ENCODE data around the gene ZMYM1.

The ZMYM1 gene

GRCh38 chr1:35058988-35059387, 20.2 kb upstream of the ZMYM1 start:
- TF ChIP-seq EZH2phosphoT487 (conservative IDR thresholded peaks at IDR 0.05; ENCODE audit: low read length) (no peak), CTCF (IDR thresholded peaks at IDR 0.05; ENCODE audit: insufficient read depth, low read length, poor library complexity, severe bottlenecking) (no peak)
- H3K9me2 ChIP-seq (replicated peaks; ENCODE audit: insufficient read depth, low read length) = no peaks in the 10 kb centered on the region
- no peak overlapping the region for H2AFZ ChIP-seq (ENCODE audit: low read depth, low read length, severe bottlenecking)
- no peaks in the 10 kb centered on the region for H3F3A ChIP-seq (ENCODE audit: insufficient read depth)
- no peak overlapping the region for H3K27ac ChIP-seq (ENCODE audit: low read depth, low read length)
- no peaks in the 10 kb centered on the region for H4K20me1 ChIP-seq (ENCODE audit: low read depth, low read length)
- no peaks in the 10 kb centered on the region for H3K9me3 ChIP-seq (ENCODE audit: insufficient read depth, low read length)
- no peak overlapping the region for H3K4me2 ChIP-seq (ENCODE audit: low read depth, low read length, poor library complexity, severe bottlenecking)
- no peak overlapping the region for H3K4me3 ChIP-seq (ENCODE audit: insufficient read depth, low read length, poor library complexity, severe bottlenecking)
- H3K27me3 ChIP-seq (ENCODE audit: low read length) = no peaks in the 10 kb centered on the region
- H3K36me3 ChIP-seq (ENCODE audit: low read length) = no peaks in the 10 kb centered on the region
- H3K9ac ChIP-seq (ENCODE audit: low read length) = no peak overlapping the region
- no peaks in the 10 kb centered on the region for H3K79me2 ChIP-seq (ENCODE audit: insufficient read depth, low read length)

GRCh38 chr1:35062518-35063196, 16.5 kb upstream of the ZMYM1 start:
- Histone ChIP-seq H3K36me3 (ENCODE audit: low read length) (no peaks in the 10 kb centered on the region), H4K20me1 (ENCODE audit: low read depth, low read length) (no peaks in the 10 kb centered on the region), H3K27me3 (ENCODE audit: low read length) (no peaks in the 10 kb centered on the region), H3K9ac (ENCODE audit: low read length) (no peak overlapping the region), H3K4me2 (ENCODE audit: low read depth, low read length, poor library complexity, severe bottlenecking) (no peak overlapping the region), H3K9me2 (replicated peaks; ENCODE audit: insufficient read depth, low read length) (no peaks in the 10 kb centered on the region), H3F3A (ENCODE audit: insufficient read depth) (no peaks in the 10 kb centered on the region), H3K4me3 (ENCODE audit: insufficient read depth, low read length, poor library complexity, severe bottlenecking) (no peak overlapping the region), H3K79me2 (ENCODE audit: insufficient read depth, low read length) (no peaks in the 10 kb centered on the region), H2AFZ (ENCODE audit: low read depth, low read length, severe bottlenecking) (peak overlapping the region; percentile 3), H3K9me3 (ENCODE audit: insufficient read depth, low read length) (no peaks in the 10 kb centered on the region), H3K27ac (ENCODE audit: low read depth, low read length) (no peak overlapping the region)
- TF ChIP-seq EZH2phosphoT487 (conservative IDR thresholded peaks at IDR 0.05; ENCODE audit: low read length) (no peak), CTCF (IDR thresholded peaks at IDR 0.05; ENCODE audit: insufficient read depth, low read length, poor library complexity, severe bottlenecking) (no peak)

GRCh38 chr1:35064265-35064664, 14.9 kb upstream of the ZMYM1 start:
- no peak overlapping the region for H3K4me3 ChIP-seq (ENCODE audit: insufficient read depth, low read length, poor library complexity, severe bottlenecking)
- no peak overlapping the region for H3K9ac ChIP-seq (ENCODE audit: low read length)
- no peaks in the 10 kb centered on the region for H4K20me1 ChIP-seq (ENCODE audit: low read depth, low read length)
- no peak overlapping the region for H3K4me2 ChIP-seq (ENCODE audit: low read depth, low read length, poor library complexity, severe bottlenecking)
- H3K79me2 ChIP-seq (ENCODE audit: insufficient read depth, low read length) = no peaks in the 10 kb centered on the region
- no peak for TF ChIP-seq EZH2phosphoT487 (conservative IDR thresholded peaks at IDR 0.05; ENCODE audit: low read length)
- no peak for TF ChIP-seq CTCF (IDR thresholded peaks at IDR 0.05; ENCODE audit: insufficient read depth, low read length, poor library complexity, severe bottlenecking)
- no peaks in the 10 kb centered on the region for H3K9me2 ChIP-seq (replicated peaks; ENCODE audit: insufficient read depth, low read length)
- H3K27me3 ChIP-seq (ENCODE audit: low read length) = no peaks in the 10 kb centered on the region
- H3F3A ChIP-seq (ENCODE audit: insufficient read depth) = no peaks in the 10 kb centered on the region
- no peaks in the 10 kb centered on the region for H3K36me3 ChIP-seq (ENCODE audit: low read length)
- H2AFZ ChIP-seq (ENCODE audit: low read depth, low read length, severe bottlenecking) = no peak overlapping the region
- no peak overlapping the region for H3K27ac ChIP-seq (ENCODE audit: low read depth, low read length)
- H3K9me3 ChIP-seq (ENCODE audit: insufficient read depth, low read length) = no peaks in the 10 kb centered on the region

Measured in SU-DHL-6 (cell line).